Central memory CD8-positive, alpha-beta T cell (primary cell): ENCODE data around the gene LOX.
A peak's percentile ranks its signal among the peaks of the same experiment; 100 is the strongest.

Experiments used
- ATAC-seq: fragments of 150-1000 bp; cut with Tn5 transposase; replicated peaks from 2 replicates; pipeline ENCODE4 v1.10.0; 2022; ENCODE audit warnings: mild to moderate bottlenecking, moderate FRiP score, moderate number of reproducible peaks; ENCODE audit not compliant: poor library complexity, severe bottlenecking; ENCODE audit errors: extremely low read depth
- DNase-seq, 2 donors: peaks; one replicate each; pipeline ENCODE4 v3.0.0; 2021; ENCODE audit warnings: low spot score in 2 of 2
- H3K27ac Mint-ChIP-seq: one replicate; pipeline ENCODE4 v1.8.0; 2022; ENCODE audit warnings: low read depth, mild to moderate bottlenecking, moderate library complexity, mixed read lengths
- H3K27me3 Mint-ChIP-seq: one replicate; pipeline ENCODE4 v1.8.0; 2022; ENCODE audit warnings: mixed read lengths
- H3K36me3 Mint-ChIP-seq: one replicate; pipeline ENCODE4 v1.8.0; 2022; ENCODE audit warnings: mild to moderate bottlenecking, moderate library complexity, mixed read lengths; ENCODE audit not compliant: insufficient read depth
- H3K4me1 Mint-ChIP-seq: one replicate; pipeline ENCODE4 v1.8.0; 2022; ENCODE audit warnings: mixed read lengths
- H3K4me3 Mint-ChIP-seq: one replicate; pipeline ENCODE4 v1.8.0; 2022; ENCODE audit warnings: mild to moderate bottlenecking, moderate library complexity, mixed read lengths
- H3K9me3 Mint-ChIP-seq: one replicate; pipeline ENCODE4 v1.8.0; 2022; ENCODE audit warnings: mixed read lengths

Gene LOX

GRCh38 chr5:122091936-122092600 is 14.0 kb upstream of the LOX start:
- no peak for ATAC-seq
- no peaks in the 10 kb centered on the region for H3K27me3 Mint-ChIP-seq
- no peak overlapping the region for H3K27ac Mint-ChIP-seq
- no peak for DNase-seq
- H3K36me3 Mint-ChIP-seq, result no peaks in the 10 kb centered on the region
- no peak overlapping the region for H3K4me3 Mint-ChIP-seq
- H3K4me1 Mint-ChIP-seq, result no peaks in the 10 kb centered on the region
- no peaks in the 10 kb centered on the region for H3K9me3 Mint-ChIP-seq

- no peaks in the 10 kb centered on the region for H3K36me3 Mint-ChIP-seq
- no peak overlapping the region for H3K27ac Mint-ChIP-seq
- DNase-seq (no peak), ATAC-seq (no peak)
- no peak overlapping the region for H3K4me3 Mint-ChIP-seq
- no peaks in the 10 kb centered on the region for H3K9me3 Mint-ChIP-seq
- no peaks in the 10 kb centered on the region for H3K4me1 Mint-ChIP-seq
- H3K27me3 Mint-ChIP-seq, result no peaks in the 10 kb centered on the region
Measured at GRCh38 chr5:122089096-122090013, 11.3 kb upstream of the LOX start.

GRCh38 chr5:122085041-122085440 is 7.0 kb upstream of the LOX start:
- peaks cover 19% of the 10 kb centered on the region for H3K27me3 Mint-ChIP-seq
- H3K27ac Mint-ChIP-seq, result no peak overlapping the region
- H3K9me3 Mint-ChIP-seq, result no peaks in the 10 kb centered on the region
- no peaks in the 10 kb centered on the region for H3K4me1 Mint-ChIP-seq
- no peak for ATAC-seq
- H3K4me3 Mint-ChIP-seq, result no peak overlapping the region
- no peaks in the 10 kb centered on the region for H3K36me3 Mint-ChIP-seq
- DNase-seq, result no peak

- no peaks in the 10 kb centered on the region for H3K36me3 Mint-ChIP-seq
- H3K9me3 Mint-ChIP-seq, result no peaks in the 10 kb centered on the region
- DNase-seq (no peak), ATAC-seq (no peak)
- H3K27ac Mint-ChIP-seq, result no peak overlapping the region
- H3K4me1 Mint-ChIP-seq, result no peaks in the 10 kb centered on the region
- H3K27me3 Mint-ChIP-seq, result peaks cover 34% of the 10 kb centered on the region
- H3K4me3 Mint-ChIP-seq, result no peak overlapping the region
Measured at GRCh38 chr5:122083535-122083934, 5.5 kb upstream of the LOX start.

GRCh38 chr5:122081541-122081940 is 3.5 kb upstream of the LOX start:
- H3K4me3 Mint-ChIP-seq, result no peak overlapping the region
- H3K4me1 Mint-ChIP-seq, result peaks cover 9% of the 10 kb centered on the region
- no peaks in the 10 kb centered on the region for H3K9me3 Mint-ChIP-seq
- no peaks in the 10 kb centered on the region for H3K36me3 Mint-ChIP-seq
- ATAC-seq (no peak), DNase-seq (no peak)
- no peak overlapping the region for H3K27ac Mint-ChIP-seq
- H3K27me3 Mint-ChIP-seq, result peaks cover 53% of the 10 kb centered on the region

- ATAC-seq, result no peak
Measured at GRCh38 chr5:122077366-122078115, 518 bp downstream of the LOX start.

GRCh38 chr5:122076669-122077365 is 1.2 kb downstream of the LOX start:
- H3K9me3 Mint-ChIP-seq, result no peaks in the 10 kb centered on the region
- peaks cover 66% of the 10 kb centered on the region for H3K27me3 Mint-ChIP-seq
- DNase-seq (no peak), ATAC-seq (no peak)
- peaks cover 10% of the 10 kb centered on the region for H3K4me1 Mint-ChIP-seq
- H3K36me3 Mint-ChIP-seq, result no peaks in the 10 kb centered on the region
- peak overlapping the region; percentile 69 for H3K4me3 Mint-ChIP-seq
- peak overlapping the region; percentile 38 for H3K27ac Mint-ChIP-seq

More at GRCh38 chr5:122077366-122078115, 518 bp downstream of the LOX start:
- H3K4me3 Mint-ChIP-seq, result peak overlapping the region; percentile 69
- H3K27ac Mint-ChIP-seq, result peak overlapping the region; percentile 38
- H3K9me3 Mint-ChIP-seq, result no peaks in the 10 kb centered on the region
- peaks cover 10% of the 10 kb centered on the region for H3K4me1 Mint-ChIP-seq
- no peaks in the 10 kb centered on the region for H3K36me3 Mint-ChIP-seq
- H3K27me3 Mint-ChIP-seq, result peaks cover 73% of the 10 kb centered on the region
- DNase-seq, result no peak

- H3K9me3 Mint-ChIP-seq, result no peaks in the 10 kb centered on the region
- ATAC-seq, result no peak
Measured at GRCh38 chr5:122076050-122076461, 2.0 kb downstream of the LOX start.

GRCh38 chr5:122073864-122074263 is 4.2 kb downstream of the LOX start:
- Mint-ChIP-seq H3K27ac (no peak overlapping the region), H3K4me1 (peaks cover 10% of the 10 kb centered on the region), H3K27me3 (peaks cover 42% of the 10 kb centered on the region)

More at GRCh38 chr5:122076050-122076461, 2.0 kb downstream of the LOX start:
- Mint-ChIP-seq H3K27ac (no peak overlapping the region), H3K36me3 (no peaks in the 10 kb centered on the region), H3K4me1 (peaks cover 10% of the 10 kb centered on the region), H3K4me3 (no peak overlapping the region), H3K27me3 (peaks cover 61% of the 10 kb centered on the region)
- no peak for DNase-seq

GRCh38 chr5:122073018-122073417 is 5.0 kb downstream of the LOX start:
- no peak overlapping the region for H3K27ac Mint-ChIP-seq
- ATAC-seq (no peak), DNase-seq (no peak)
- peaks cover 34% of the 10 kb centered on the region for H3K27me3 Mint-ChIP-seq
- no peak overlapping the region for H3K4me3 Mint-ChIP-seq
- H3K9me3 Mint-ChIP-seq, result no peaks in the 10 kb centered on the region
- no peaks in the 10 kb centered on the region for H3K36me3 Mint-ChIP-seq
- H3K4me1 Mint-ChIP-seq, result peaks cover 10% of the 10 kb centered on the region

More at GRCh38 chr5:122073864-122074263, 4.2 kb downstream of the LOX start:
- Mint-ChIP-seq H3K4me3 (no peak overlapping the region), H3K9me3 (no peaks in the 10 kb centered on the region), H3K36me3 (no peaks in the 10 kb centered on the region)
- DNase-seq (no peak), ATAC-seq (no peak)

- Mint-ChIP-seq H3K36me3 (no peaks in the 10 kb centered on the region), H3K27ac (no peak overlapping the region), H3K4me1 (no peaks in the 10 kb centered on the region), H3K27me3 (no peaks in the 10 kb centered on the region), H3K9me3 (no peaks in the 10 kb centered on the region), H3K4me3 (no peak overlapping the region)
- no peak for ATAC-seq
- no peak for DNase-seq
Measured at GRCh38 chr5:122067390-122067789, 10.7 kb downstream of the LOX start.

- Mint-ChIP-seq H3K9me3 (no peaks in the 10 kb centered on the region), H3K4me3 (no peak overlapping the region), H3K36me3 (no peaks in the 10 kb centered on the region), H3K27me3 (no peaks in the 10 kb centered on the region), H3K27ac (no peak overlapping the region), H3K4me1 (no peaks in the 10 kb centered on the region)
- ATAC-seq, result no peak
- DNase-seq, result no peak
Measured at GRCh38 chr5:122064992-122065391, 13.1 kb downstream of the LOX start.
